Choroid plexus epithelial cell (primary cell): Measurements from ENCODE around the gene ZGPAT.

Experiments
- DNase-seq: peaks from one replicate; pipeline ENCODE4 v3.0.0-alpha.2; 2010; ENCODE audit warnings: low read depth
- H3K4me3 ChIP-seq: 2 replicates; pipeline ENCODE4 v1.5.1; 2011; ENCODE audit warnings: low read depth, mild to moderate bottlenecking, control low read depth, low read length, moderate library complexity
- TF ChIP-seq, protein P1 (sequence below): conservative IDR thresholded peaks from 2 replicates; pipeline ENCODE4 v1.5.1; 2011; ENCODE audit warnings: low read depth, mild to moderate bottlenecking, control low read depth, inconsistent platforms, low read length, moderate library complexity

Gene ZGPAT

DNA sequence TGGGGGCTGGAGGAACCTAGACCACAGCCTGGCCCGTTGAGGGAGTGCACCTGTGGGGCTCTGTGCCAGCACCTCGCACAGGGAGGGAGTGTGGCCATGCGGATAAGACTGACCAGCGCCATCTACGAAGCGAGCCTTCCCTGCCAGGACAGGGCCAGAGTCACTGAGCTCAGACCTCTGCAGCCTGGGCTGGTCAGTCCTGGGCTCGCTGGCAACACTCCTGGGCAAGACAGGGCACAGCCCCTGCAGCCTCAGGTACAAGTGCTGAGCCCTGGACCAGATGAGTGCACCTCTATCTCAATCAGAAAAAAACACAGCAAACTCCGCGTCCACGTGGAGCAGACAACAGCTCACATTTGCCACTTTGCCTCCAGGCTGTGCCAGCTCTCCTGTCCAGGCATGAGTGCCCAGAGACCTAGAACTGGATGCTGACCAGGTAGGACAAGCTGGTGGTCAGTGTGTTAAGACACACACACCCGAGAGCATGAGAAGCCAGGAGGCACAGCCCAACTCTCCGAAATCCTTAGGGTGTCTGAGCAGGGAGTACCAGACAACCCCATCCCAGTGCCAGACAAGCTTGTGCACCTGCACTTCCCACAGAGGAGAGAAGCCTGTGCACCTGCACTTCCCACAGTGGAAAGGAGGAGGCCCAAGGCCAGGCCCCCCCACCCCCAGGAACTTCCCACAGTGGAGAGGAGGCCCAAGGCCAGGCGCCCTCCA, 4.9 kb upstream of the ZGPAT start:
- no peak overlapping the region for H3K4me3 ChIP-seq
- DNase-seq: no peak
- TF ChIP-seq, protein P1, sequence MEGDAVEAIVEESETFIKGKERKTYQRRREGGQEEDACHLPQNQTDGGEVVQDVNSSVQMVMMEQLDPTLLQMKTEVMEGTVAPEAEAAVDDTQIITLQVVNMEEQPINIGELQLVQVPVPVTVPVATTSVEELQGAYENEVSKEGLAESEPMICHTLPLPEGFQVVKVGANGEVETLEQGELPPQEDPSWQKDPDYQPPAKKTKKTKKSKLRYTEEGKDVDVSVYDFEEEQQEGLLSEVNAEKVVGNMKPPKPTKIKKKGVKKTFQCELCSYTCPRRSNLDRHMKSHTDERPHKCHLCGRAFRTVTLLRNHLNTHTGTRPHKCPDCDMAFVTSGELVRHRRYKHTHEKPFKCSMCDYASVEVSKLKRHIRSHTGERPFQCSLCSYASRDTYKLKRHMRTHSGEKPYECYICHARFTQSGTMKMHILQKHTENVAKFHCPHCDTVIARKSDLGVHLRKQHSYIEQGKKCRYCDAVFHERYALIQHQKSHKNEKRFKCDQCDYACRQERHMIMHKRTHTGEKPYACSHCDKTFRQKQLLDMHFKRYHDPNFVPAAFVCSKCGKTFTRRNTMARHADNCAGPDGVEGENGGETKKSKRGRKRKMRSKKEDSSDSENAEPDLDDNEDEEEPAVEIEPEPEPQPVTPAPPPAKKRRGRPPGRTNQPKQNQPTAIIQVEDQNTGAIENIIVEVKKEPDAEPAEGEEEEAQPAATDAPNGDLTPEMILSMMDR: no peak

DNA sequence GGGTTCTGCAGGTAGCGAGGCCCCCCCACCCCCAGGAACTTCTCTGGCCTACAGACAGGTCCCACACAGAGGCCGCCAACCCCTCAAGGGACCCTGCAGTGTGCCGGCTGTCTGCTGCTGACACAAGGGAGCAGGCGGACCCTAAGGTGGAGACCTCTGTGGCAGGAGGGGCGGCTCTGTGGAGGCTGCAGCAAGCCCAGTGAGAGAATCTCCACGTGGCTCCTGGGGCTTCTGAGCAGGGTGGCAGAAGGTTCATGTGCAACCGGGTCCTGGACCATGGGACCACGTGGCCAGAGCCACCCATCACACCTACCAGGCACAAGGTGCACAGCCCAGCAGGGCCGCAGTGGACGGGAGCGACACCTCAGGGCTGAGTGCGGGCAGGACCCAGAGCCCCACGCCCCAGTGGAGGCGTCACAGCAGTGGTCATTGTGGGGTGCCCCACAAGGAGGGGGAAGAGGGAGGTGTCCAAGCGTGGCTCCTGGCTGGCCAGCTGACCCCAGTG, 4.3 kb upstream of the ZGPAT start:
- no peak for DNase-seq
- TF ChIP-seq, protein P1: no peak
- no peak overlapping the region for H3K4me3 ChIP-seq

DNA sequence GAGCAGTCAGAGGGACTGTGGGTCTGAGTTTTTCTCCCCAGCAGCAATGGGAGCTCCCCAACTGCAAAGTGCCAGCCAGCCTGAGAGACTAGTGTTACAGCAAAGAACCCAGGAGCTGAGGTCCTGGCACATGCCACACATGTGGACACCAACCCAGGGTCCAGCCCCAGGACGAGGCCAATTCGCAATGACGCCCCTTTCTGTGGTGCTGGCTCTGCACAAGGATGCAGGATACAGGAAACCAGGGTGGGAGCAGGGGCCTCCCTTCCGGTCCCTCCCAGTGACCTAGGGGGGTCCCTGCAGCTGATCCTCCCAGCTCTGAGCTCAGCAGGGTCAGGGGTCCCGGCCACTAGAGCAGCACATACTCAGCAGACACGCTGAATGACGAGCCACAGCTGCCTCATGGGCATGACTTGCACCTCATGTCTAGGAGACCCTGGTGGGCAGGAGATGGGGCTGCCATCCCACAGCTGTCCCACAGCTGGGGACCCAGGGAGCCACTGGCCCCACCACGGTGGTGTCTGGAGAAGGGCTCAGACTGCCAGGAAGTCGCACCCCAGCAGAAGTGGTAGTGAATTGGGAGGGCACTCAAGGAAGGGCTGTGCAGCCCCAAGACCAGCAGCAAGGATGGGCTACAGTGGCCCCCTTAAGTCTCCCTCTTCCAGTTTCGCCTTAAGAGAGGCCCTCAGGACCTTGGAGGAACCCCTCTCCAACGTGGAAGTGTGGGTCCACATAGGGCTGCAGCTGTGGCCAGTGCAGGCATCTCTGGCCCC, 3.7 kb upstream of the ZGPAT start:
- TF ChIP-seq, protein P1: no peak
- no peak for DNase-seq
- H3K4me3 ChIP-seq: no peak overlapping the region

DNA sequence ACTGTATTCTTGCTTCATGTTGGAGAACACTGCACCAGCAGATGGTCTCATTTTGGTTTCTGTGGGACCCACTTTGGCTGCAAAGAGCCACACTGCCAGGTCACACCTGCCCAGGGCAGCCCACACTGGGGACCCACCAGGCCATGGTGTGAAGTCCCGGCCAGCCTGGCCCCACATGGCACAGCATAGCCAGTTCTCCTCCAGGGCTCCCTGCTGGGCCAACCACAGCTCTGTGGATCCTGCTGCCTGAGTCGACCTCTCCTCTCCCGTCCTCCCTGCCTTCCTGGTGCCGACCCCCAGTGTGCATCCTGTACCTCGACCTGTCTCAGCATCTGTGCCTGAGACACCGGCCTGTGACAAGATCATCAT, 3.1 kb upstream of the ZGPAT start:
- TF ChIP-seq, protein P1: no peak
- no peak for DNase-seq
- no peak overlapping the region for H3K4me3 ChIP-seq

DNA sequence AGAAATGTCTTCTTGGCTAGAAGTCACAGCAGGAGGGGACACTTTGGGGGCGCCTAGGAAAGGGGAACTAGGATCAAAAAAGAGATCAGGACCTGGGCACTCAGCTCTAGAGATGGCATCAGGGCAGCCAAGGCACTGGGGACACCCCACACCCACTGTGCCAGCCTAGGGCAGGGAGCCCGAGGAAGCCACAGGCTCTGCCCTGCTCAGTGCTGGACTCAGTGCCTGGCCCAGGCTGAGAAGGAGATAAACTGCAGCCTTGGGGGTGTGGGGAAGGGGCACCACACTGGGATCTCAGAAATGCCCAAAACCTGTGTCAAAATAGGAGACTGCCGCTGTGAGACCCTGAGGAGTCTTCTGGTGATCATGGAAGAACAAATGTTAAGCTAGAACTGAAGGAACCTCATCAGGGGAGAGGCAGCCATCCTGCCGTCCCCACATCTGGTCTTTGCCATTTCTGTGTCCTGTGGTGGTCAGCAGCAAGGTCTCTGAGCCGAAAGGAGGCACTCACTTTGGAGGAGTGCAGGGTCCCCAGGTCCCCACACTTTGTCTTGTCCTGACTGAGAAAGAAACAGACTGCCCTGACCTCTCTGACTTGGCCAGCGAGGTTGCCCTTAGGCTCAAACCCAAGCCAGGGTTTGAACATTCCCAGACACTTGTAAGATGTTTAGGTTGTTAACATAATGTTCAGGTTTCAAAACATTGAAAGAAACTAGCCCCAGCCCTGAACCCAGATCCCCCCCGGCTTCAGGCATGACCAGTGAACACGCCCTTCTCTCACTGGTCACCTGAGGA, 2.4 kb upstream of the ZGPAT start:
- no peak overlapping the region for H3K4me3 ChIP-seq
- TF ChIP-seq, protein P1: no peak
- DNase-seq: no peak

DNA sequence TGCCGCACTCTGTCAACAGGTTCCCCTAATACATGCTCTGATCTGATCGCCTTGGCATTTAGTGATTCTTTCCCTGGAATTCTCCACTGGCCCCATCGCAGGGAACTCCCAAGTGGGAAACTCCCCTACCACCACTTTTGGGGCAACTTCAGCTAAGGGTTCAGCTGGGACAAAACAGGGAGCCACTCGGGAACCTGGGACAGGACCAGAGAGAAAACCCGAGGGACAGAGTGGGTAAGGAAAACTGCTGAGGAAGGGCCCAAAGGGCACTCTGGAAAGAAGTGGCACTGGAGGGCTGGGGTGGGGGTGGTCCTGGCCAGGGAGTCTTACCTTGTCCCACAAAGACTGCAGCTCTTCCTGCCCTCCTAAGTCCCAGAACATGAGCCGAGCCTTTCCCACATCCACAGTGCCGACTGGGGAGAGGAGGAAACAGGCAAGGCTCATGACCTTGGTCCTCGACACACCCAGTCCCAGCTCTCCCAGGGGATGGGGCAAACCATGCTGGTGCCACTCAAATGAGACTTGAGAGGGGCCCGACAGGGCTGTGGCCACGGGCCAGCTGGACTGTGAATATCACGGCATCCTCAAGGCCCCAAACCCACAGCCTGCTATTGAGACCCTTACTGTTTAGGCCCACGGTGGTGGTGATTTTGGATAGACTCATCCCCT, 1.7 kb upstream of the ZGPAT start:
- TF ChIP-seq, protein P1: no peak
- H3K4me3 ChIP-seq: peak overlapping the region; percentile 83
- DNase-seq: no peak
